ENCODE data around the gene SMC2.

SMC2 gene

GRCh38 chr9:104143550-104143910, 49.4 kb downstream of the SMC2 start:
- no peak overlapping the region for H3K4me3 ChIP-seq (ENCODE audit: low read length)
- no peak for TF ChIP-seq ZNF274 (IDR thresholded peaks at IDR 0.05; ENCODE audit: low read depth, low read length)

- no peak for TF ChIP-seq ZNF274 (IDR thresholded peaks at IDR 0.05; ENCODE audit: low read depth, low read length)
- H3K4me3 ChIP-seq (ENCODE audit: low read length): no peak overlapping the region
These were observed 50.2 kb downstream of the SMC2 start for GRCh38 chr9:104144336-104144735.

DNA sequence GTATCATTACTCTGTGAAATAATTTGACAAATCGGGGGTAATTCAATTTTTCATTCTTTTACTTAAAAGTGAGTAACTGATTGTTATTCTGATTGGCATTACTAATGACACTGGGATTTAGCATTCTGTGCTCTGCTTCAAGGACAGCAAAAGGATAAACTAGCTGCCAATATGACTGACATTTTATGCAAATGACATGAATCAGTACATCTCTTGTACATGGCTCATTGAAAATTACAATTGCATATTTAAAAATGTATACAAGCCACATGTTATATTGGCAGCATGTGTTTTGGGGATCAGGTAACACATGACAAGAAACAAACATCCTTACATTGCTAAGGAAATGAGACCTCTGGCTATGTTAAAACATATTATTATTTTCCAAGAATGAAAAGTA, 79.0 kb downstream of the SMC2 start:
- TF ChIP-seq ZNF274 (IDR thresholded peaks at IDR 0.05; ENCODE audit: low read depth, low read length): no peak
- no peak overlapping the region for H3K4me3 ChIP-seq (ENCODE audit: low read length)

- TF ChIP-seq ZNF274 (IDR thresholded peaks at IDR 0.05; ENCODE audit: low read depth, low read length): no peak
These were observed 83.0 kb downstream of the SMC2 start for GRCh38 chr9:104177003-104177611.

DNA sequence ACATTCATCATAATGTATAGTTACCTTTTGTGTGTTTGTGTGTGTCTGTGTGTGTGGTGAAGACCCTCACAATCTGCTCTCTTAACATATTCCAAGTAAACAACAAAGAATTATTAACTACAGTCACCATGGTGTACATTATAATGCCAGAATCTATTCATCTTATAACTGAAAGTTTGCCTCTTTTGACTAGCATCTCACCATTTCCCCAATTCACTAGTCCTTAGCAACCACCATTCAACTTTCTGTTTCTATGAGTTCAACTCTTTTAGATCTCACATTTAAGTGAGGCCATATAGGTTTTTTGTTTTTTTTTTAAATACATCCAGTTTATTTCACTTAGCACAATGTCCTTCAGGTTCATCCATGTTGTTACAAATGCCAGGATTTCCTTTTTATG, 83.6 kb downstream of the SMC2 start:
- no peak overlapping the region for H3K4me3 ChIP-seq (ENCODE audit: low read length)
- no peak for TF ChIP-seq ZNF274 (IDR thresholded peaks at IDR 0.05; ENCODE audit: low read depth, low read length)

More at GRCh38 chr9:104177003-104177611, 83.0 kb downstream of the SMC2 start:
- H3K4me3 ChIP-seq (ENCODE audit: low read length): no peak overlapping the region
